ENCODE data around the gene ABCD2. TPM values are rescaled to one million over a fixed set of nuclear protein-coding genes. Genes with fewer than 3 reads are reported as not detected.
"Not testable (repeated sequence)": the region's sequence is repeated elsewhere in the genome, so short reads cannot be mapped to it uniquely, and the experiment has no call there.

ABCD2 gene
- total RNA-seq, 1 experiment from 2014 or later, result not detected

GRCh38 chr12:39538679-39539104 is 80.9 kb downstream of the ABCD2 start:
- DNase-seq (ENCODE audit: low read depth), result no peak

GRCh38 chr12:39533951-39534350 is 85.7 kb downstream of the ABCD2 start:
- no peak for DNase-seq (ENCODE audit: low read depth)

- DNase-seq (ENCODE audit: low read depth), result no peak
These were observed 87.2 kb downstream of the ABCD2 start for GRCh38 chr12:39532448-39532847.

- no peak for DNase-seq (ENCODE audit: low read depth)
These were observed 92.6 kb downstream of the ABCD2 start for GRCh38 chr12:39526974-39527373.

GRCh38 chr12:39522167-39522566 is 97.4 kb downstream of the ABCD2 start:
- DNase-seq (ENCODE audit: low read depth), result not testable (repeated sequence)

GRCh38 chr12:39510001-39510400 is 109.6 kb downstream of the ABCD2 start:
- DNase-seq (ENCODE audit: low read depth), result no peak

GRCh38 chr12:39505554-39505953 is 114.0 kb downstream of the ABCD2 start:
- DNase-seq (ENCODE audit: low read depth), result no peak

GRCh38 chr12:39505023-39505422 is 114.6 kb downstream of the ABCD2 start:
- peak; percentile 48 for DNase-seq (ENCODE audit: low read depth)

- DNase-seq (ENCODE audit: low read depth), result peak; percentile 30
These were observed 116.2 kb downstream of the ABCD2 start for GRCh38 chr12:39503439-39503838.

- DNase-seq (ENCODE audit: low read depth), result no peak
These were observed 116.9 kb downstream of the ABCD2 start for GRCh38 chr12:39502726-39503125.

Other genes starting within 250 kb of the ABCD2 start
- 4.7 and 6.6 TPM in 2 replicates for gene KIF21A, start 176.7 kb downstream of the ABCD2 start, total RNA-seq (2014; rRNA removed; shearing (Covaris generic))